ENCODE measurements around the gene ARHGAP42.

ARHGAP42 gene

DNA sequence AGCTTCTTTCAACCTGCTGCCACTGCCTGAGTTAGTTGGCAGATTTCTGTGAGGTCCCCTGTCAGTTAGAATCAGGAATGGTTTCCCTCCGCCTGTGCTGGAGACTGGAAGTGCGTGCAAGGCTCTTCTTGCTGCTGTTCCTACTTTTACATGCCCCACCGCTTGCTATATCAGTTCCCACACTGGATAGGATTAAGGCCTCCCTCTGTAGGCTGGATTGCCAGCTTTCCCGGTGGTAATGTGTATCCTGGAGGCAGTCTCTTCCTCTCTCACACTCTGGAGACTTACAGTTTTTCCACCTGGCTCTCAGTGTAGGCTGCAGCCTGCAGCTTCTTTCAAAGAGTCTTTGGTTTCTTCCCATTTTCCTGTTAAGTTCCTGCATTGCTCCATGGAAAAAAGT lies 66.5 kb downstream of the ARHGAP42 start:
- DNase-seq (ENCODE audit: insufficient read length, low spot score) (no peak), FAIRE-seq (peak; percentile 26)

DNA sequence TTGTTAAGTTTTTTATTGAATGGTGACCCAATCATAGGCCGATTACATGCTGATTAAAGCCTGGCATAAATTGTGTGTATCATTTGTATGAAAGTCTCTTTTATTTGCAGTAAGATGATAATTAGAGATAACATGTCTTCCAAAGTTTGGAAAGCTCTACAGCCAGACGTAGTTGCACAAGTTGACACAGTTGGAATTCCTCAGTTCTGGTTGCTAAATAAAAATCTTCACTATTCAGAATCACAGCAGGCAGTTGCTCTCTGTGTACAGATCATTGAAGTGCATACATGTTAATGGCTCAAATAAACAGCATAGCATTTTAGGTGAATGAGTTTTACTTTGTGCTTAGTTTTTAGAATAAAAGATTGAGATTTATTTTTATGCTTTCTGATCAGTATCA lies 69.5 kb downstream of the ARHGAP42 start:
- no peak for FAIRE-seq
- no peak for DNase-seq (ENCODE audit: insufficient read length, low spot score)

GRCh38 chr11:100757646-100758045 lies 70.6 kb downstream of the ARHGAP42 start:
- no peak for FAIRE-seq
- no peak for DNase-seq (ENCODE audit: insufficient read length, low spot score)

- DNase-seq (ENCODE audit: insufficient read length, low spot score) = no peak
- FAIRE-seq = no peak
Observed at GRCh38 chr11:100759106-100759505, 72.0 kb downstream of the ARHGAP42 start.

DNA sequence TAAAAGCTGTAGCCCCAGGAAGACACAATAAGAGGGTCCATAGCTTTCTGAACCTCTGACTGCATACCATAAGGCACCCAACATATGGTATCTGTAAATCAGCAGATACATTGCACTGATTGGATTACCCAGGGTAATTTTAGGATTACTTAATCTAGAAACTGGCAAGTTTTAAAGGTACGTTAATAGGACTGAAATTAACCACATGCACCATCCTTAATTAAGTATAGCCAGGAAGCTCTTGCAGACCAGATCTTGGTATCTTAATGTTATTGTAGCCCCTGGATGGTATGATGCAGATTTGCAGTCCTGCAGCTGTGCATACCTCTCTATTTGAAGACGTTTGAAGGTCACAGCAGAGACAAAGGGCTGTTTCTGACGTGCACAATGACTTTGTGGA lies 72.8 kb downstream of the ARHGAP42 start:
- FAIRE-seq (peak; percentile 13), DNase-seq (ENCODE audit: insufficient read length, low spot score) (no peak)

DNA sequence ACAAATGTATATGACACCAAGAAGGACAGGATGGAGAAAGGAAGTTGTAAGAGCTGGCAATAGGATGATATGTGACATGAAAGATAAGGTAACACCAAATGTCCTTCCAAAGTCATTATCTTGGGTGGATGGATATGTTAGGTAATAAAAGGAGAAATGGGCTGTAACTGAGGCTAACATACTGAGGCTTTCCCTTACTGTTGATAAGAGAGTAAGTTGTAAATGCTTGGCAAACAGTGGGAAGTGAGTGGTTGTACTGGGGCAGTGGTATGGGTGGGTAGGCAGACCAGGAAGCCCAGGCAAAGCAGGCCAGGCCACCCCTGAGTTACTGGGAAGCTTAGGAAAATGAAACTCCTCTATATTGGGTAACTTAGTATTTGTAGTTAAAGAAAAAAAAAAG lies 73.7 kb downstream of the ARHGAP42 start:
- no peak for DNase-seq (ENCODE audit: insufficient read length, low spot score)
- peak; percentile 49 for FAIRE-seq

DNA sequence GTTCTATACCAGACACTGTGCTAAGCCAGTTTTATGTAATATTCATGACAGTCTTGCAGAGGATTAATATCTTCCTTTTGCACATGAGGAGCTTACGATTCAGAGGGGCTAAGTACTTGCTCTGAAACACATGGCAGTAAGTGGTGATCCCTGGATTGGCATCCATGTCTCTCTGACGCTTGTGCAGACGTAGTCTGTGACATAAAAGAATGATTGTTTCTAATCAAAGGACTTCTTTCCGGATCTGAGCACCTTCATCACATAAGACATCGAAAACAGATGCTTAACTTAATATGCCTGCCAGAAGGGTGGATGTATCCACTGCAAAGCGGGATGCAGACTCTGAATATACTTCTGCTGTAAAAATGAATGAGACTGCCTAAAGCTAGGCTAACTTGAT lies 74.8 kb downstream of the ARHGAP42 start:
- peak; percentile 33 for FAIRE-seq
- DNase-seq (ENCODE audit: insufficient read length, low spot score) = no peak

GRCh38 chr11:100766764-100767163 lies 79.7 kb downstream of the ARHGAP42 start:
- no peak for DNase-seq (ENCODE audit: insufficient read length, low spot score)
- FAIRE-seq = peak; percentile 80

GRCh38 chr11:100769165-100769564 lies 82.1 kb downstream of the ARHGAP42 start:
- FAIRE-seq (no peak), DNase-seq (ENCODE audit: insufficient read length, low spot score) (no peak)

DNA sequence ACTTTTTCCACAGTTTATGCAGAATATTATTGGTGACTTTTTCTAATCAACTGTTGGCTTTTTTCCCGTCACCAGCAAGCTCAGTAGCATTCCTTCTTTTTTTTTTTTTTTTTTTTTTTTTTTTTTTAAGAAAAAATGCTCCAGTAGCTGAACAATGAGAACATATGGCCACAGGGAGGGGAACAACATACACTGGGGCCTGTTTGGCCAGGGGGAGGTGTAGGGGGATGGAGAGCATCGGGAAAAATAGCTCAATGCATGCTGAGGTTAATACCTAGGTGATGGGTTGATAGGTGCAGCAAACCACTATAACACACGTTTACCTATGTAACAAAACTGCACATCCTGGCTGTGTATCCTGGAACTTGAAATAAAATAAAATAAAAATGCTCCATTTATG lies 82.5 kb downstream of the ARHGAP42 start:
- DNase-seq (ENCODE audit: insufficient read length, low spot score) (no peak), FAIRE-seq (no peak)

DNA sequence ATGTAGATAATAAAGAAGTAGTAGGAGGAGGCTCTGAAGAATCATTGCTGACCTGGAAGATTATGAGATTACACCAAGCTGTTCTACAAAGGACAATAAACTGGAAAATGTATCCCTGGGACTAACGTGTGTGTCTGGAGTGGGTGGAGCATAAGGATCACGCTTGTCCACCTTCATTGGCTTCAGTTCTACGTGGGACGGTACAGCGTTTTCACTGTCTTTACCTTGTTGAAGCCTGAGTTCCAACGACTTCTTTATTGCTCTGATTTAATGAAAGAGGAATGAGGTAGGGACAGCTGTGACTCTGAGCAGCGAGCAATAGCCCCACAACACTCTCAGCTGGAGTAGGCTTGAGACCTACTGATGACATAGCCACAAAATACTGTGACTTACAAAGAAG lies 87.0 kb downstream of the ARHGAP42 start:
- DNase-seq (ENCODE audit: insufficient read length, low spot score) (no peak), FAIRE-seq (peak; percentile 65)

DNA sequence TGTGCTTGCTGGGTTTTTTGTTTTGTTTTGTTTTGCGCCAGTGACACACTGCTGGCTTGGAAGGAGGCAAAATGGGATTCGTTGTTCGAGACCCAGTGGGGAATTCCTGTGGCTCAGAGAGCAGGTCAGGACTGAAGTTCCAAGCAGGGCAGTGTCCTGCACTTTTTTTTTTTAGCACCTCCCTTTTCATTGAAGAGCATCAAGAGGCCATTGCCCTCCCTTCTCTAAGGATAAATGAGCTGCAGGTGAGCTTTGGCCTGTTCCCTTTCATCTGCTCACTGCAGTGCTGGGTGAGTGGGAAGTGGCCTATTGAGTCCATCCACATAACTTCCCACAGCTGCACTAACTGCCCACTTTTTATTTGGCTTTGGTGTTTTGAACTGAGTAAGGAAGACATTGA lies 87.8 kb downstream of the ARHGAP42 start:
- FAIRE-seq = peak; percentile 80
- no peak for DNase-seq (ENCODE audit: insufficient read length, low spot score)

DNA sequence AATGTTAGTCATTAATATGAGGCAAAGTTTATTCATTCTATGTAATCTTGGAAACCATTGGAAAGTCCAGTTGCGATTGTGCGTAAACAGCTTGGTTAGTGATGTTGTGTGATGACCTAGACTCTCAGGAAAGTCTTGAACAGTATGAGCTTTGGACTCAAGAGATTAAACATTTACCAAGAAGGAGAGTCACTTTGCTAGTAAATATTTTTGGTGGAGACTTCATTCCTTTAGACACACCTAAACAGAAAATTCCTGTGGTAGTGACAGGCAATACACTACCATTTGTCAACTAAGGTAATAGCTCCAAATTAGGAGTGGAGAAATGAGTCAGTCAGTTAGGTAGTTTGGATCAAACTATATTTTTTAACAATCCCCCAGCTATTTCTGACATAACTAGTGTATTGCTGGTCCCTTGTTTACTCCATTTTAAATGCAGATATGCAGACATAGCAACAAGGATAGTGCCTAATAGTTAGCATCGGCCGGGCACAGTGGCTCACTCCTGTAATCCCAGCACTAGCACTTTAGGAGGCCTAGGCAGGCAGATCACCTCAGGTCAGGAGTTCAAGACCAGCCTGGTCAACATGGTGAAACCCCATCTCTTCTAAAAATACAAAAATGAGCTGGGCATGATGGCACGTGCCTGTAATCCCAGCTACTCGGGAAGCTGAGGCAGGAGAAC lies 89.3 kb downstream of the ARHGAP42 start:
- no peak for DNase-seq (ENCODE audit: insufficient read length, low spot score)

DNA sequence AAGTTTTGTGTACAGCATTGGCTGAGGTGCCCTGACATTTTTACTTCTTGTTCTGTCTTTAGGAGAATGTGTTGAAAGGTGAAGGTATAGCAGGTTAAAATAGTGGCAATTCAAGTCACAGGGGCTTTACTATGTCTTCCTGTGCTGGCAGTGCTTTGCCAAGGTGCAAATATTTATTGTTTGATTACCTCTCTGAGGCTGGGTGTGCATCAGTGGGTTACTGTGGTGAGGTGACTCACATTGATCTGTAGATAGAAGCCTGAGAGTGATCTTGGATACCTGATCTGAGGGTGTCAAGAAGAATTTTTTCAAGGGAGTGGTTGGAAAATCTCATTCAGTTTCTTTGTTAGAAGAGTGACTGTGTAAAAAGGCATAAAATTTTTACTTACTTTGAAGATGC lies 90.0 kb downstream of the ARHGAP42 start:
- no peak for DNase-seq (ENCODE audit: insufficient read length, low spot score)
- no peak for FAIRE-seq

More for the DNA sequence above, 89.3 kb downstream of the ARHGAP42 start:
- peak; percentile 55 for FAIRE-seq

DNA sequence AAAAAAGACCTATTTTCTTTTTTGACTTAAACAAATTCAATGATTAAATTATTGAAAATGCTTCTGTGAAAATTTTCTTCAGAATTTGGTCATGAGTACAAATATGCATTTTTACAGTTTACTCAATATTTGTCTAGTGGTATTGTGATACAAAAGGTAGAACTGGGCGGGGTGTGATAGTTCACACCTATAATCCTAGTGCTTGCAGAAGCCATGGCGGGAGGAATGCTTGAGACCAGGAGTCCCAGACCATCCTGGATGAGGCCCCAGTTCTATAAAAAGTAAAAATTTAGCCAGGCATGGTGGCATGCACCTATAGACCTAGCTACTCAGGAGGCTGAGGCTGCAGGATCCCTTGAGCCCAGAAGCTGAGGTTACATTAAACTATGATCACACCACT lies 90.6 kb downstream of the ARHGAP42 start:
- DNase-seq (ENCODE audit: insufficient read length, low spot score) (no peak), FAIRE-seq (no peak)

- DNase-seq (ENCODE audit: insufficient read length, low spot score) (no peak), FAIRE-seq (no peak)
Observed at GRCh38 chr11:100778166-100778785, 91.2 kb downstream of the ARHGAP42 start.

- no peak for FAIRE-seq
- no peak for DNase-seq (ENCODE audit: insufficient read length, low spot score)
Observed at GRCh38 chr11:100780470-100780869, 93.4 kb downstream of the ARHGAP42 start.

DNA sequence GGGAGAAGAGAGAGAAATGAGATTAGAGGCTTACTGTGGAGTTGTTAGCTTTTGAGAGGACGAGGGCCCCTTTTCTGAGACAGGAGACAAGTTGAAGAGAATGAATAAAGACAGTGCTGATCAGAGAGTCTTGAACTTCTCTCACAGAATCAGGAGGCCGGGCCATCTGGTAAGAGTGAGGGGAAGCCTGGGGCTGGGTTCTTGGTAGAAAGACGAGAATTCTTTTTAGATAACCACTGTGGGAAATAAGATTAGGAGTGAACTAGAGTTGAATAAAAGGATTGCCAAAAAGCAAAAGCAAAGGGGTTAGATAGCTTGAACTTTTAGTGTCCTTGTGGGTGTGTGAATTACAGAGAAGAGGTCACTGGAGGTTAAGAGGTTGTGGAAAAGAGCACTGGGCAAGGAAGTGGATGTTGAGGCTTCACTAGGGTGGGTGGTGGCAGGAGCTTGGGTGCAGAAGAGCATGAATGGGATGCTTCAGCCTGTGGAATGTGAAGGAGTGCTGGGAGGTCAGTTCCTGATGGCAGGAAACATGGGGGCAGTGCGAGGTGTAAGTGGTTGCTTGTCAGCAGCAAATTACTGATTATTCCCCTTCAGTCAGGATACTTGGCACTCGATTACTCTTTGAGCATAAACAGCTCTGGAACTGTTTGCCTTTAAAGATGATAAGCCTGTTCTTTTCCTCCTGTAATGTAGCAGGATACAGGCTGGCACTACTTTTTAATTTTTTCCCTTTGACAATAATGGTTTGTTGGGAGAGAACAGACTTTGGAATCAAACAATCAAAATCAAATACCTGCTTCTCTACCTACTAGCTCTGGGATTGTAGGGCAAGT lies 98.3 kb downstream of the ARHGAP42 start:
- FAIRE-seq (peak; percentile 82), DNase-seq (ENCODE audit: insufficient read length, low spot score) (peak; percentile 12)

- DNase-seq (ENCODE audit: insufficient read length, low spot score) (no peak), FAIRE-seq (peak; percentile 46)
Observed at GRCh38 chr11:100788561-100789295, 101.6 kb downstream of the ARHGAP42 start.

DNA sequence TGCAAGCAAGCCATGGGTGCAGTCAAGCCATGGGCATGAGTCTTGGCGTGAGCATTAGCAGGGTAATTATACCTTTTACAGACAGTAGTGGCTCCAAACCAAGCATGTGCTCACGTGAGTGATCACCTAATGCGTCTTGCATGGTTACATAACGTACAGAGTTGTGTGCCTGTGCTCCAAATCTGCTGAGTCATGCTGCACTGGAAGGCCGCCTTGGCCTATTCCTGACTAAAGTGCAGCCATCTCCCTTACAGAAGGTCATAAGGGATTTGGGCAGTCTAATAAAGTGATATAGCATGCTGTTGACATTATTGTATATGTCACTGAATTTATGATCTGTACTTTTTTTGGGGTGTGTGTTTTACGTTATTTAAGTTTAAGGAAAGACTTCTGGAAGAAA lies 102.4 kb downstream of the ARHGAP42 start:
- no peak for FAIRE-seq
- no peak for DNase-seq (ENCODE audit: insufficient read length, low spot score)

- FAIRE-seq (no peak), DNase-seq (ENCODE audit: insufficient read length, low spot score) (no peak)
Observed at GRCh38 chr11:100790073-100790472, 103.0 kb downstream of the ARHGAP42 start.

Measured in HTR-8/SVneo (cell line).